ENCODE data around the gene ZDHHC13. TPM values are rescaled to one million over a fixed set of nuclear protein-coding genes. Genes with fewer than 3 reads are reported as not detected.

The ZDHHC13 gene
- total RNA-seq, 1 donor from 2014 or later, result 18.5 TPM

DNA sequence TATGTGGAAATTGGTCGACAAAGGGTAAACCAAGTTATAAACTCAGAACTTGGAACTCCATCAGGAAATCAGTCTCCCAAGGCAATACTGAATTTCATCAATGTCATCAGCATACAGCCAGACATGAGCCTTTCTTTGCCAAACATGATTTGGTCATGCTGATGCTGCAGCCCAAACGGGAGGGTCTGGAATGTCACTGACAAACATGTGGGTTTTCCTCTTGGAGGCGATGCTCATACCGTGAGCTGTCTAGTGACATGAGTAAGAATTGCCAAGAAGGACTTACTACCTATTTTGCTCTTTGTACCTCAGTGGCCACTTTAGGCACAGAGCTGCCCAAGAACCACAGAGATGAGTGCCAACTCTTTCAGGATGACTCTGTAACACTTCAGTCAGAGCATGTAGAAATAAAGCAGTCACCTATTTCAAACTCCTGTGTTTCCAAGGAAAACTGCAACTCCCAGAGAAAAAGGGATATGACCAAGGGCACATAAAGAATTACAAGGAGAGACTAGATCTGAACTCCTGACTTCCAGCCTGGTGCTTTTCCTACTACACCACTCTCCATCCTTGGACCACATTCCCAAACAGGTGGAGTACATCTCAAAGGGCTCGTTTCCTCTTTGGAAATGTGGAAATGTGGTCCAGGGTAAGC, 32.2 kb upstream of the ZDHHC13 start:
- no peak for DNase-seq (ENCODE audit: low read depth, low spot score)
- no peak overlapping the region for H3K4me3 Mint-ChIP-seq
- H3K36me3 Mint-ChIP-seq (ENCODE audit: low read depth), result no peaks in the 10 kb centered on the region
- H3K9me3 Mint-ChIP-seq, result peaks cover 7% of the 10 kb centered on the region
- TF ChIP-seq, protein P1, sequence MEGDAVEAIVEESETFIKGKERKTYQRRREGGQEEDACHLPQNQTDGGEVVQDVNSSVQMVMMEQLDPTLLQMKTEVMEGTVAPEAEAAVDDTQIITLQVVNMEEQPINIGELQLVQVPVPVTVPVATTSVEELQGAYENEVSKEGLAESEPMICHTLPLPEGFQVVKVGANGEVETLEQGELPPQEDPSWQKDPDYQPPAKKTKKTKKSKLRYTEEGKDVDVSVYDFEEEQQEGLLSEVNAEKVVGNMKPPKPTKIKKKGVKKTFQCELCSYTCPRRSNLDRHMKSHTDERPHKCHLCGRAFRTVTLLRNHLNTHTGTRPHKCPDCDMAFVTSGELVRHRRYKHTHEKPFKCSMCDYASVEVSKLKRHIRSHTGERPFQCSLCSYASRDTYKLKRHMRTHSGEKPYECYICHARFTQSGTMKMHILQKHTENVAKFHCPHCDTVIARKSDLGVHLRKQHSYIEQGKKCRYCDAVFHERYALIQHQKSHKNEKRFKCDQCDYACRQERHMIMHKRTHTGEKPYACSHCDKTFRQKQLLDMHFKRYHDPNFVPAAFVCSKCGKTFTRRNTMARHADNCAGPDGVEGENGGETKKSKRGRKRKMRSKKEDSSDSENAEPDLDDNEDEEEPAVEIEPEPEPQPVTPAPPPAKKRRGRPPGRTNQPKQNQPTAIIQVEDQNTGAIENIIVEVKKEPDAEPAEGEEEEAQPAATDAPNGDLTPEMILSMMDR (conservative IDR thresholded peaks at IDR 0.05), result no peak
- no peak overlapping the region for H3K27ac Mint-ChIP-seq (ENCODE audit: unreplicated experiment)
- H3K27me3 Mint-ChIP-seq (ENCODE audit: low read depth), result peaks cover 29% of the 10 kb centered on the region
- no peaks in the 10 kb centered on the region for H3K4me1 Mint-ChIP-seq

DNA sequence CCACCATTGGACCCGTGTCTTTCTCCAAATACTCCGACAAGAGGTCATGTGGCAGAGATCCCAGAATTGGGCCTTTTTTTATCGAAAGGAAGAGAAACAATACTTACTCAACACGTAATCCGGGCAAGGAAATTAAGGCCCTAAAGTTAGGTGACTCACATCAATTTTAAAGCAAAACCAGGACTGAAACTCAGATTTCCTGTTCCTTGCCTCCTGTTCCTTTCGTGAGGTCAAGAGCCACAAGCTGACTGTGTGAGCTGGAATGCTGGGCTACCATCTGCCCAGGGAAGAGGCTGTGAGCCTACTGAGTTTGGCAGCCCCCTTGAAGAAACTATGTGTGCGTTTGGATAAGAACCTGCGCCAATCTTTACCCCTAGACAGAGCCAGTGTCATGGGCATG, 29.3 kb upstream of the ZDHHC13 start:
- Mint-ChIP-seq H3K4me1 (no peaks in the 10 kb centered on the region), H3K4me3 (no peak overlapping the region), H3K9me3 (peaks cover 7% of the 10 kb centered on the region), H3K36me3 (ENCODE audit: low read depth) (no peaks in the 10 kb centered on the region), H3K27me3 (ENCODE audit: low read depth) (peaks cover 26% of the 10 kb centered on the region), H3K27ac (ENCODE audit: unreplicated experiment) (no peak overlapping the region)
- TF ChIP-seq, protein P1 (conservative IDR thresholded peaks at IDR 0.05), result no peak
- DNase-seq (ENCODE audit: low read depth, low spot score), result no peak

GRCh38 chr11:19088791-19089190, 28.2 kb upstream of the ZDHHC13 start:
- Mint-ChIP-seq H3K36me3 (ENCODE audit: low read depth) (no peaks in the 10 kb centered on the region), H3K4me3 (no peak overlapping the region), H3K27ac (ENCODE audit: unreplicated experiment) (no peak overlapping the region), H3K4me1 (no peaks in the 10 kb centered on the region), H3K9me3 (peaks cover 7% of the 10 kb centered on the region), H3K27me3 (ENCODE audit: low read depth) (peaks cover 25% of the 10 kb centered on the region)
- no peak for DNase-seq (ENCODE audit: low read depth, low spot score)
- TF ChIP-seq, protein P1 (conservative IDR thresholded peaks at IDR 0.05), result no peak

GRCh38 chr11:19089421-19089820, 27.5 kb upstream of the ZDHHC13 start:
- Mint-ChIP-seq H3K9me3 (peaks cover 7% of the 10 kb centered on the region), H3K27ac (ENCODE audit: unreplicated experiment) (no peak overlapping the region), H3K4me1 (no peaks in the 10 kb centered on the region), H3K36me3 (ENCODE audit: low read depth) (no peaks in the 10 kb centered on the region), H3K4me3 (no peak overlapping the region), H3K27me3 (ENCODE audit: low read depth) (peaks cover 22% of the 10 kb centered on the region)
- TF ChIP-seq, protein P1 (conservative IDR thresholded peaks at IDR 0.05), result no peak
- DNase-seq (ENCODE audit: low read depth, low spot score), result no peak

DNA sequence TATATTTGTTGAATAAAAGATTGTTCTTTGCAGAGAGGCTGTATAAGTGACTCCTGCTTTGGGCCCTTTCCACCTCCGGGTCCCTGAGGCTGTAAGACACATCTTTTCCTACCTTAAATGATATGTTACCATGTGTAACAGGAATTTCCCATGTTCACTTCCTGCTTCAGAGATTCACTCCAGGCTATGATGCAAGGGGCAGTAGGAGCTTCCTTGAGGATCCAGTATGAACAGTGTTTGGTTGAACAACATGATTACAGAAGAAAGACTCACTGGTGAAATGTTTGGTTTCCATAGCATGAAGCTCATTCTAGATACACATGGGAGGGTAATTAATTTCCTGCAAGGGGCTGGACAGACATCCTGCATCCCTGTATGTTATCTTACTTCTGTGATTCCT, 25.6 kb upstream of the ZDHHC13 start:
- DNase-seq (ENCODE audit: low read depth, low spot score), result no peak
- no peaks in the 10 kb centered on the region for H3K36me3 Mint-ChIP-seq (ENCODE audit: low read depth)
- no peaks in the 10 kb centered on the region for H3K4me1 Mint-ChIP-seq
- no peak overlapping the region for H3K27ac Mint-ChIP-seq (ENCODE audit: unreplicated experiment)
- H3K4me3 Mint-ChIP-seq, result no peak overlapping the region
- H3K9me3 Mint-ChIP-seq, result peaks cover 7% of the 10 kb centered on the region
- peaks cover 30% of the 10 kb centered on the region for H3K27me3 Mint-ChIP-seq (ENCODE audit: low read depth)
- TF ChIP-seq, protein P1 (conservative IDR thresholded peaks at IDR 0.05), result no peak
